Posterior cingulate gyrus (tissue), 11 donors: ENCODE measurements around the gene GALM.
"Not testable (repeated sequence)": the region's sequence is repeated elsewhere in the genome, so short reads cannot be mapped to it uniquely, and the experiment has no call there.

ENCODE experiments used
- DNase-seq, 10 donors: peaks; one replicate each; pipeline versions ENCODE4 v3.0.0 to v3.0.0-alpha.2; 2020 to 2021; ENCODE audit warnings: mixed read lengths in 3 of 10
- intact Hi-C: fragments of 100-400 bp; cut with DNase I; formaldehyde crosslinking; loops from one replicate; pipeline ENCODE4 v1.15.1; 2023

The GALM gene

DNA sequence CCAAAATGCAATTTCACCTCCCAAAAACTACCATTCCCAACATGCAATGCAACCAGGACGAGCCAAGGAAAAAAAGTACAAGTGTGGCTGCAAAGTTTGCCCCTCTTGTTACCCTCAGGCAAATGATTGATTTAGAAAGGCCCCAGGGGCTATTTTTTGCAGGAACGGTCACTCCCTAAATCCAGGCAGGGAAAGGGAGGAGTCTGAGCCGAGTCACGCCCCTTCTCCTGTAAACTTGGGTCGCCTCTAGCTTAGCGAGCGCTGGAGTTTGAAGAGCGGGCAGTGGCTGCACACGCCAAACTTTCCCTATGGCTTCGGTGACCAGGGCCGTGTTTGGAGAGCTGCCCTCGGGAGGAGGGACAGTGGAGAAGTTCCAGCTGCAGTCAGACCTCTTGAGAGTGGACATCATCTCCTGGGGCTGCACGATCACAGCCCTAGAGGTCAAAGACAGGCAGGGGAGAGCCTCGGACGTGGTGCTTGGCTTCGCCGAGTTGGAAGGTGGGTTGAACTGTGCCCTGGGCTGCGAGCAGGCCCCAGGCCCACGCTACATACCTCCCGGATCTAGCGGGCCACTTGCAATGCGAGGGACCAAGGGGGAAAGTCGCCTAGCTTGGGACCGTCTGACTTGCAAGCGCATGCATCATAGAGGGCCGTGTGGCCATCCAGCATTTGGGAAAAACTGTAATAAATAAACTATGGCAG is at the start of gene GALM:
GALM (plus strand) TSS at position 261 of the 702 bp plus-strand sequence; CDS start at position 309, 48 bp downstream.
- DNase-seq: peak in 8 of 10 donors; percentile 12 to 89 (median 34)
- intact Hi-C loops: loop anchor here (2.0 kb wide), 1 partner anchor 63 kb away; the partner anchor contains the start of gene HNRNPLL

DNA sequence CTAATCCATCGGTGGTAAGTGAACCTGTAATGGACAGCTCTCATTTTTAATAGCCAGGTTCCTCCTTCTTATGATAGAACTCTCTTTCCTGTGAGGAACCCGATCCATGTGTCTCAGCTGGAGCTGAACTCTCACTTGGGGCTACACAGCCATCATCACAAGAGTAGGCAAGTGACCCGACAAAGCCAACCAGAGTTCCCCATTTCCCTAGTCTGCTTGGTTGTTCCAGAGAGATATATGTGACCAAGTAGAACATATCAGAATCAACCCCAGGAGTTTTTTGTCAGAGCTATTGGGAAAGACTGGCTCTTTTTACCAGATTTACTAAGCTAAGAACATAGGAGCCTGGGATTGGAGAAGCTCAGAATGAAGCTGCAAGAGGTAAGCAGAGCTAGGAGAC is 48.6 kb upstream of the GALM start:
- intact Hi-C loops: no loop called here

DNA sequence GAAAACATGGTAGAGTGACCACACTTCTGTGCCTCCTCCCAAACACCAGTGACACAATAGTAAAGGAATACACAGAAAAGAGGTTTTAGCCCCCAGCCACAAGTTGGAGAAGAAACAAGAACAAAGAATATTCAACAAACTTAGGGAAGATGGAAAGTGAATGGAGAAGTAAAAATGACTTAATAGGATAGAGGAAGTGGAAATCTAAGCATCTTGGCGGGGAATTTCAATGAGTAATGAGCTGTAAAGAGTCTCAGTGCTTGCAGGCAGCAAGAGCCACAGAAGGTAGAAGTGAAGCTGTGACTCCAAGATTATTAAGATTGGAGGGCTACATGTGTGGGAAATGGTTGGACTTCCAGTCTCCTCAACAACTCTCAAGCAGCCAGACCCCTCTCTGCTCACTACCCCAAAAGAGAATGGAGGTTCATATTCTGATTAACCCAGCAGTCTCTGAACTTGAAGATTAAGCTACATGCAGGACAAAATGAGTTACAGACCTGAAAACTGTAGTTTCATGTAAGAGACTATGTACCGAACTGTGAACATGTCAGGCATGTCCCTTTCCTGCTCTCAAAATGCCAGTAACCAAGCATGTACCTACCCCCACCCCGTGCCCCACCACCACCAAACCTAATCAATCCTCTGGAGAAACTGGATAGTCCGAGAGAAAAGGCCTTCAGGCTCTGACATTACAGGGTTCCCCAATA is 46.3 kb upstream of the GALM start:
- intact Hi-C loops: no loop called here
- DNase-seq: no peak

More for the DNA sequence above, 48.6 kb upstream of the GALM start:
- DNase-seq: no peak

DNA sequence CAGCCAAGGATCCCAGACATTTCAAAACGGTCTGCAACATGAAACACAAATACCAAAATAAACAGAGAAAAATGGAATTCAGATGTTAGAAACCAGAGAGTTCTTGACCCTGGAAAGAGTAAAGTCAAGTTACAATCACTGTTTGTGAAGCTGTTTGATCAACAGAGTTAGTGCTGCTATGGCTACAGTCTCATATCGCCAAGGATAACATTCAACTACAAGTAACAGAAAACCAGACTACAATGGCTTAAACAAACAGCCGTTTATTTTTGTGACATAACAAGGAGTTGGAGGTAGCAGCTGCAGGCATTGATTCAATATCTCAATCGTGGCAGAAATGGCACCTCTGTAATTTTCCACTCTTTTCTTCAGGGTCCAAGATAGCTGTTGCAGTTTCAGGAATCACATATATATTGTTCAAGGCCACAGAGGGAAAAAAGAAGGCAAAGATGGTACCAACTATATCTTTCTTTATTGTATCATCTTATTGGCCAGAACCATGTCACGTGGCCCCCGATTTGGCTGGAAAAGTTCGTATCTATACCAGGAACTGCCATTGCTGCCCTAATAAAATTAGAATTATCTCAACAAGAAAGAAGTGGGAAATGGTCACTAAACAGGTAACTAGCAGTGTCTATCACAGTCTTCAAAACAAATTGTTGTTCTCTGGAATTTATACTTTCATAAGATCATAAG is 45.5 kb upstream of the GALM start:
- intact Hi-C loops: no loop called here
- no peak for DNase-seq

DNA sequence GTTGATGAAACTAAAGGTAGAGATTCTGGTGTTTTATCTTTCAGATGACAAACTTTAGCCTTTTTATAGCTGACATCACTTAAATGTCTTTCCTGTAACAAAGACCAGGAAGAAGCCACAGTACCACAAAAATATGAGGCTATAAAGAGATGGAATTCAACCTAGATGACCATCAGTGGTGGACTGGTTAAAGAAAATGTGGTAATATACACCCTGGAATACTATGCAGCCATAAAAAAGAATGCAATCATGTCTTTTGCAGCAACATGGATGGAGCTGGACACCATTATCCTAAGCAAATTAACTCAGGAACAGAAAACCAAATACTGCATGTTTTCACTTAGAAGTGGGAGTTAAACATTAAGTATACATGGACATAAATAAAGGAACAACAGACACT is 44.9 kb upstream of the GALM start:
- no peak for DNase-seq
- intact Hi-C loops: no loop called here

DNA sequence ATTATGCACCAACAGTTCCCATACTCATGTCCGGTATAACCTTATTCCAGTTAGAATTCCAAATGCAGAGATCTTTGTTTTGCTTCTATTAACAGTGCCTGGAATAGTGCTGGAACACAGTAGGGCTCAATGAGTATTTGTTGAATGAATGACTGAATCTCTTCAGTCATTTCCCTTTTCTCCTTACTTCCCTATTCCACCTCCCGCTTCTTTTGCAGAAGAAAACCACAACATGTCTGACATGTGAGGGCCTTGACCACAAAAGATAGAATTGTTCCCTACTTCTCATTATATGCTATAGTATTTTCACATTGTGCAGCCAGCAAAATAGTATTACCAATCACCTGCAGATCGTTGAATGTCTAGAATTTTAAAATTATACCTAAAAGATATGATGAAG is 43.7 kb upstream of the GALM start:
- no peak for DNase-seq
- intact Hi-C loops: no loop called here

DNA sequence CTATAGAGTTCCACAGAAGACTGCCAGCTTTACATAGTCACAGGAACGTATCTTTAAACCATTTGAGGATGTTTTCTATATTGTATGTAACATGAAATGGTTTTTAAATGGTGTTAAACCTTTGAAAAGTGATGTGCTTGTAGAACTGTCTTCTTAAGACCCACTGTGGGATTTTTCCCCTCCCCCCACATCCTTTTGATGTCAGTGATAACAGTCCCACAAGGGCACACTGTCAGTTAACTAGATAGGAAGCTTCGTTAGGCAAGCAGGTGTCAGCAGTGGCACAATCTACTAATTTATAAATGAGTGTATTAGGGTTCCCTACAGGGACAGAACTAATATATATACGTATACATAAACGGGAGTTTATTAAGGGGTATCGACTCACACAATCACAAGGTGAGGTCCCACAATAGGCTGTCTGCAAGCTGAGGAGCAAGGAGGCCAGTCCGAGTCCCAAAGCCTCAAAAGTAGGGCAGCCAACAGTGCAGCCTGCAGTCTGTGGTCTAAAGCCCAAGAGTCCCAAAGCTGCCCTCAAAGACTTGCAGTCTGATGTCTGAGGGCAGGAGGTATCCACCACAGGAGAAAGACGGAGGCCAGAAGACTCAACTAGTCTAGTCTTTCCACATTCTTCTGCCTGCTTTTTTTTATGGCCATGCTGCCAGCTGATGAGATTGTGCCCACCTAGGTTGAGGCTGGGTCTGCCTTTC is 39.4 kb upstream of the GALM start:
- intact Hi-C loops: no loop called here
- DNase-seq: no peak

DNA sequence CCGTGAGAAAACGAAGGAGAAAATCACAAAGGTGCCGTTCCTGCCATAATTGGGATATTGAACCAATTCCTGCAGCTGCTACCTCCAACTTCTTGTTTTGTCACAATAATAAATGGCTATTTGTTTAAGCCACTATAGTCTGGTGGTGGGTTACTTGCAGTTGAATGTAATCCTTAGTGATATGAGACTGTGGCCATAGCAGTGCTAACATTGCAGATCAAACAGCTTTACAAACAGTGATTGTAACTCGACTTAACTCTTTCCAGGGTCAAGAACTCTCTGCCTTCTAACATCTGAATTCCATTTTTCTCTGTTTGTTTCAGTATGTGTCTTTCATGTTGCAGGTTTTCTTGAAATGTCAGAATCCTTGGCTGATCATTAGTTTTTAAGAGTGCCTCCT is 38.5 kb upstream of the GALM start:
- DNase-seq: no peak
- intact Hi-C loops: no loop called here

DNA sequence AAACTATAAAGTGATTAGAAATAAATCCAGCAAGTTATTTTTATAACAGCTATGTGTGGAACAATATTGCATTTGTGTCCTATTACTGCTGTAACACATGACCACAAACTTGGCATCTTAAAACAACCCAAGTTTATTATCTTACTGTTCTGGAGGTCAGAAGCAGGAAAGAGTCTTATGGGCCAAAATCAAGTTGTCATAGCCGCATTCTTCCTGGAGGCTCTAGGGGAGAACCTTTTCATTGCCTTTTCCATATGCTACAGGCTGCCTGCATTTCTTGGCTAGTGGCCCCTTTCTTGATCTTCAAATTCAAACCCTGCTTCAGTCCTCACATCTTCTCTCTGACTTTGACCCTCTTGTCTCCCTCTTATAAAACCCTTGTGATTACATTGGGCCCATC is 36.2 kb upstream of the GALM start:
- DNase-seq: no peak
- intact Hi-C loops: no loop called here

DNA sequence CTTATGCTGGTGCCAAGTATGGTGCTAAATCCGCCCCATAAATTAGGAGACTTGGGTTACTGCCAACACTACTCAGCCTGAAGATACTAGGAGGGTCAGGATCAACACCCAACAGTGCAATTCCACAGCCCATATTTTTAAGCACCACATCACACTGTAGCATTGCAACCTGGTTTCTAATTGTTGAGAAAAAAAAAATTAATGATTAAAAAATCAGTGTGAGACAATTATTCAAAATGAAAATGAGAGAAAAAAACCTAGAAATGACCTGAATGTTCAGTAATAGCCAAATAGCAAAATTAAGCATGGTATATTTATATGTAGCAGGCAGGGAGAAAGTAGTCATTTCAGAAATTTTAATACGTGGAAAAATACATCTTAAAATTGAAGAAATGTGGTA is 33.9 kb upstream of the GALM start:
- intact Hi-C loops: no loop called here
- DNase-seq: no peak

DNA sequence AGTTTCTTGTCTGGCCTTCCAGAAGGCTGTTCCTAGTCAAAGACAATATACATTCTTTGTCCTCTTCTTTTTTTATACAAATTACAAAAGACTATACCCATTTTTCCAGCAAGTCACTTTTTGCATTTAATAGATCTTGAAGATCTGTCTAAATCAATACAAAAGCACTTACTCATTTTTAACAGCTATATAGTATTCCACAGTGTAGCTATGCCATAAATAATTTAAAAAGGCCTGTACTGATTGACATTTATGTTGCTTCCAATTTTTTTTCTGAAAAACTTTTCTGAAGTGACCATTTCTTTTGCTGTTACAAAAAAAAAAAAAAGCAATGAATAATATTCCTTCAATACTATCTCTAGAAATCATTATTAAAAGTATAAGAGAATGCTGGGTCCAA is 32.9 kb upstream of the GALM start:
- intact Hi-C loops: no loop called here

DNA sequence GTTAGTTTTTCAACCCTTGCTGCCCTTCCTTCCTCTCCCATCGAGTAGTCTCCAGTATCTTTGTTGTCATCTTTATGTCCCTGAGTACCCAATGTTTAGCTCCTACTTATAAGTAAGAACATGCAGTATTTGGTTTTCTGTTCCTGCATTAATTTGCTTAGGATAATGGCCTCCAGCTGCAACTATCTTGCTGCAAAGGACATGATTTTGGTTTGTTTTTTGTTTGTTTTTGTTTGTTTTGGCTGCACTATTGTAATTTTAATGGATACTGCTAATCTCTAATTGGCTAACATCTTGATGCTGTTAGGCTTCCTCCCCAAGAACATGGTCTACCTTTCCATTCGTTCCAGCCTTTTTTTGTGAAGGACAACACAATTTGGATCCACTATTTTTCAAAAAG is 32.0 kb upstream of the GALM start:
- DNase-seq: no peak
- intact Hi-C loops: no loop called here

More for the DNA sequence above, 32.9 kb upstream of the GALM start:
- DNase-seq: no peak

DNA sequence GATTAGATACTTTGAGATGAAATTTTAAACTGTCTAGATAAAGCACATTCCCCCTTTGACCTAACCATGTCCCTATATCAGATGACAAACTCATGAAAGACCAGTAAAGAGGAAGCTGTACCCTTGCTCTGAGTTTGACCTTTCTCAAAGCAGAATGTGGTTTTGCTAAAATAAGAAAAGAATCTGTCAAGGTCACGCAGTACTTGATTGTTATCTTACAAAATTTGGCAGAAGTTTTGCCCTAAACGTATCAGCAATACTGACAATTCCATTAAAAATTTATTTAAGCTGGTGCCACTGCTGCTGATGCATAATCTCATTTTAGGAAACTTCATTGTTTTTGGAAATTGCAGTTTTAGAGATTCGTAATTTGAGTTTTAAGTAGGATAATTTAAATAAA is 31.2 kb upstream of the GALM start:
- intact Hi-C loops: no loop called here
- DNase-seq: no peak

DNA sequence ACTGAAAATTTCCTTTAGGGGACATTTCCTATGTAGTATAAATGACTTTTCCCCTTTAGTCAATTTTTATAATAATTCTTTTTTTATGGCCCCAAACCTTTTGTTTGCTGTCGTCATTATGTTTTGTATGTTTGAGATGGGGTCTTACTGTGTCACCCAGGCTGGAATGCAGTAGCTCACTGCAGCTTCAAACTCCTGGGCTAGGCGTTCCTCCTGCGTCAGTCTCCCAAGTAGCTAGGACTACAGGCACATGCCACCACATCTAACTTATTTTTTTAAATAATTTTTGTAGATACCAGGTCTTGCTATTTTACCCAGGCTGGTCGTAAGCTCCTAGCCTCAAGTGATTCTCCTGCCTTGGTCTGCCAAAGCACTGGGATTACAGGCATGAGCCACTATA is 30.8 kb upstream of the GALM start:
- intact Hi-C loops: no loop called here
- DNase-seq: no peak

DNA sequence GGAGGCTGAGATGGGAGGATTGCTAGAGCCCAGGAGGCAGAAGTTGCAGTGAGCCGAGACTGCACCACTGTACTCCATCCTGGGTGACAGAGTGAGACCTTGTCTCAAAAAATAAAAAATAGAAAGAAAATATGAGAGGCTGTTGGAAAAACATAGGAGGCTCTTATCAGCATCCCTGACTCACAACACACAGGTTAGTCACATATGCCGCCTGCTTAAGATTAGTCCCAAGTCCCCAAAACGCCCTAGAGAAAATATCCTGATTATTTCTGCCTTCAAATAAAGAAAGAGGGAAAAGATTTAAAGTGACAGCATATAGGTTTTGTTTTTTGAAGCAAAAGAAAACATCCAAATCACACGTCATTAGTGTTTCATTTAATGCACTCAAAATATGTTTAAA is 29.8 kb upstream of the GALM start:
- no peak for DNase-seq
- intact Hi-C loops: no loop called here

DNA sequence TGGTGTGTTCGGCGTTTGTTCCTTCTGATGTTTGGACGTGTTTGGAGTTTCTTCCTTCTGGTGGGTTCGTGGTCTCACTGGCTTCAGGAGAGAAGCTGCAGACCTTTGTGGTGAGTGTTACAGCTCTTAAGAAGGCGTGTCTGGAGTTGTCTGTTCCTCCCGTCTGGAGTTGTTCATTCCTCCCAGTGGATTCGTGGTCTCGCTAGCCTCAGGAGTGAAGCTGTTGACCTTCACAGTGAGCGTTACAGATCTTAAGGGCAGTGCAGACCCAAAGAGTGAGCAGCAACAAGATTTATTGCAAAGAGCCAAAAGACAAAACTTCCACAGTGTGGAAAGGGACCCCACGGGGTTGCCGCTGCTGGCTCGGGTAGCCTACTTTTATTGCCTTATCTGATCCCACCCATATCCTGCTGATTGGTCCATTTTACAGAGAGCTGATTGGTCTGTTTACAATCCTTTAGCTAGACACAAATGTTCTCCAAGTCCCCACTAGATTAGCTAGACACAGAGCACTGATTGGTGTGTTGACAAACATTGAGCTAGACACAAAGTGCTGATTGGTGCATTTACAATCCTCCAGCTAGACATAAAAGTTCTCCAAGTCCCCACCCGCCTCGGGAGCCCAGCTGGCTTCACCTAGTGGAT is 23.4 kb upstream of the GALM start:
- not testable (repeated sequence) for DNase-seq

DNA sequence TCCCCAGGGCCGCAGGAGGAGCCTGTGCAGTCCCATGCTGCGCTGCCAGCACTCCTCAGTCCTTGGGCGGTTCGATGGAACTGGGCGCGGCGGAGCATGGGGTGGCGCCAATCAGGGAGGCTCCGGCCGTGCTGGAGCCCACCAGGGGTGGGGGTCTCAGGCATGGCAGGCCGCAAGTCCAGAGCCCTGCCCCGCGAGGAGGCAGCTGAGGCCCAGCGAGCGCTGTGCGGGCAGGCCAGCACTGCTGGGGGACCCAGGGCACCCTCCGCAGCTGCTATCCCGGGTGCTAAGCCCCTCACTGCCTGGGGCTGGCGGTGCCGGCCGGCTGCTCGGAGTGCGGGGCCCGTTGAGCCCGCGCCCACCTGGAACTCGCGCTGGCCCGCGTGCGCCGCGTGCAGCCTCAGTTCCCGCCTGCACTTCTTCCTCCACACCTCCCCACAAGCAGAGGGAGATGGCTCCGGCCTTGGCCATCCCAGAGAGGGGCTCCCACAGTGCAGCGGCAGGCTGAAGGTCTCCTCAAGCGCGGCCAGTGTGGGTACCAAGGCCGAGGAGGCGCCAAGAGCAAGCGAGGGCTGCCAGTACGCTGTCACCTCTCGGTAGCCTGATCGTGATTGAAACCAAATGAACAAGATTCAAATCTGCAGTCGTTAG is 22.8 kb upstream of the GALM start:
- intact Hi-C loops: no loop called here
- DNase-seq: no peak

More for the DNA sequence above, 23.4 kb upstream of the GALM start:
- intact Hi-C loops: not testable (repeated sequence)

DNA sequence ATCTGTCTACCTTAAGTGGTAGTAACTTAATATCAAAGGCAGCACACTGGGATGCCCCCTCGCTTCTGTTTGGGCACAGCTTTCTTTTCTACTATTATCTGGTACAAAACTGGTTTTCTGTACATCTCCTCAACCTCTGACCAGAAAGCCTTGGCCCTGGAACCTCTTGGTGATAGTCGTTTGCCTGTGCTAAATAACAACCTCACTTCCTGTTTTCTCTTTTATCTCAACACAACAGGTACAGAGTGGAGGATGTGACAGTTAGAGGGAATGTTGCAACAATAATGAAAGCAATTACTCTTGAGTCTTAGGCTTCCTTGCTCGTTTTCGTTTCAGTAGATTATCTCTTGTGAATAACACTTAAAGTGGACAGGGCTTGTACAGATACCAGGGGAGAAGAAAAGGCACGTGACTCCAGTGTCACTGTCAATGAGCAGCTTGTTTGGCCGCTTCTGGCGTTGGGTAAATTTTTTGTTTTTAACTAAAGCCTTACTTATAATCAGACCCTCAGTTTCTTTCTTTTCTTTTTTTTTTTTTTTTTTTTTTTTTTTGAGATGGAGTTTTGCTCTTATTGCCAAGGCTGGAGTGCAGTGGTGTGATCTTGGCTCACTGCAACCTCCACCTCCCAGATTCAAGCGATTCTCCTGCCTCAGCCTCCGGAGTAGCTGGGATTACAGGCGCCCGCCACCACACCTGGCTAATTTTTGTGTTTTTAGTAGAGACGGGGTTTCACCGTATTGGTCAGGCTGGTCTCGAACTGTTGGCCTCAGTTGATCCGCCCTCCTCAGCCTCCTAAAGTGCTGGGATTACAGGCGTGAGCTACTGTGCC is 22.0 kb upstream of the GALM start:
- DNase-seq, intact Hi-C loops: not testable (repeated sequence)
